ENCODE measurements around the gene HBG2. TPM values are rescaled to one million over a fixed set of nuclear protein-coding genes. Genes with fewer than 3 reads are reported as not detected.
"Not testable (repeated sequence)": the region's sequence is repeated elsewhere in the genome, so short reads cannot be mapped to it uniquely, and the experiment has no call there.

Gene HBG2
- total RNA-seq, 1 donor from 2014 or later = not detected

DNA sequence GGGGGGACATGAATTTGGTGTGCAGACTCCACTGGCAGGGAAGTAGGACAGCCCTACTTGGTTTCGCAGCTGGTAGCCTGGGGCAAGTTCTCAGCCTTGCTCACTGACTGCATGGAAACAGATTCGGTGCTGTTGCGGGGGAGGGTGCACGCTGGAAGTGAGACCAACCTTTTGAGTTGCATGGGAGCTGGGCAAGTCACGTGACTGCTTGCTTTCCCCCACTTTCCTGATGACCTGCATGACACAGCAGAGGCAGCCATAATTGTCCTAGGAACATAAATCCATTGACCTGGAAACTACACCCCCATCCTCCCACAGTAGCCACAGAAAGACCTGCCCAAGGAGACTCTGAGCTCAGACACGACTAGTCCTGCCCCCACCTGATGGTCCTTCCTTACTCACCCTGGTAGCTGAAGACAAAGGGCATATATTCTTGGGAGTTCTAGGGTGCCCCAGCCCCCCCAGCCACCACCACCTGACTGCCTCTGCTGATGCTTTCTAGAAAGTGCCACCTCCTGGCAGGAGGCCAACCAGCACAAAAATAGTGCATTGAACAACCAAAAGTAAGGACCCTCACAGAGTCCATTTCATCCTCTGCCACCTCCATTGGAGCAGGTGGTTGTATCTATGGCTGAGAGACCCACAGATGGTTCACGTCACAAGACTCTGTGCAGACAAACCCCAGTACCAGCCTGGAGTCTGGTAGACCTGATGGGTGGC is 4.1 kb upstream of the HBG2 start:
- Histone ChIP-seq H3K4me3 (no peak overlapping the region), H3K27me3 (no peaks in the 10 kb centered on the region), H3K27ac (no peak overlapping the region), H3K4me1 (no peaks in the 10 kb centered on the region), H3K9me3 (no peaks in the 10 kb centered on the region), H3K36me3 (no peaks in the 10 kb centered on the region)
- no peak for TF ChIP-seq CTCF (IDR thresholded peaks at IDR 0.05)
- intact Hi-C loops (cut with DNase I) = no loop called here
- DNase-seq (ENCODE audit: low spot score in 2 of 2) = no peak

- no peak for TF ChIP-seq CTCF (IDR thresholded peaks at IDR 0.05)
- intact Hi-C loops (cut with DNase I) = no loop called here
- Histone ChIP-seq H3K9me3 (no peaks in the 10 kb centered on the region), H3K27me3 (no peaks in the 10 kb centered on the region), H3K27ac (no peak overlapping the region), H3K4me3 (no peak overlapping the region), H3K4me1 (no peaks in the 10 kb centered on the region), H3K36me3 (no peaks in the 10 kb centered on the region)
- no peak for DNase-seq (ENCODE audit: low spot score in 2 of 2)
Measured at GRCh38 chr11:5257296-5257695, 2.7 kb upstream of the HBG2 start.

DNA sequence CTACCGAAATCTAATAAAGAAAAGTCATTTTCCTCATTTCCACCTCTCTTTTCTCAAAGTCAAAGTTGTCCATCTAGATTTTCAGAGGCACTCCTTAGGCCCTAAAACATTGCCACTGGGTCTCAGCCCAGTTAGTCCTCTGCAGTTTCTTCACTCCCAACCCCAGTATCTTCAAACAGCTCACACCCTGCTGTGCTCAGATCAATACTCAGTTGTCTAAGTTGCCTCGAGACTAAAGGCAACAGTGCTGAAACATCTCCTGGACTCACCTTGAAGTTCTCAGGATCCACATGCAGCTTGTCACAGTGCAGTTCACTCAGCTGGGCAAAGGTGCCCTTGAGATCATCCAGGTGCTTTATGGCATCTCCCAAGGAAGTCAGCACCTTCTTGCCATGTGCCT is 558 bp downstream of the HBG2 start:
- H3K9me3 ChIP-seq; H3K27me3 ChIP-seq; intact Hi-C loops (cut with DNase I); DNase-seq (ENCODE audit: low spot score in 2 of 2); H3K27ac ChIP-seq; H3K4me1 ChIP-seq; H3K36me3 ChIP-seq; H3K4me3 ChIP-seq: not testable (repeated sequence)

- H3K9me3 ChIP-seq; H3K4me1 ChIP-seq; H3K36me3 ChIP-seq; H3K4me3 ChIP-seq; DNase-seq (ENCODE audit: low spot score in 2 of 2); H3K27ac ChIP-seq; H3K27me3 ChIP-seq; intact Hi-C loops (cut with DNase I): not testable (repeated sequence)
Measured at GRCh38 chr11:5253440-5253839, 1.1 kb downstream of the HBG2 start.

DNA sequence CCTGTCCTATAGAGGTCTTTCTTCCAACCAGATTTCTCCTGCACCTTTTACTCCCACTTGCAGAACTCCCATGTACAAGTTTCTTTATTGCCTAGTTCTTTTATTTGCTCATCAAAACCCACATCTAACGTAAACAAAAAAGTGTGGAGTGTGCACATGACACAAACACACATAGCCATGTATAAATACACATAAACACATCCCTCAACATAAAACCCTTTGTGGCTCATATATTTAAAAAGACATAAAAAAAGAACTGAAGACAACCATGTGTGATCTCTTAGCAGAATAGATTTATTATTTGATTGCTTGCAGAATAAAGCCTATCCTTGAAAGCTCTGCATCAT is 1.7 kb downstream of the HBG2 start:
- H3K27ac ChIP-seq = no peak overlapping the region
- TF ChIP-seq CTCF (IDR thresholded peaks at IDR 0.05) = no peak
- H3K27me3 ChIP-seq = no peaks in the 10 kb centered on the region
- no peaks in the 10 kb centered on the region for H3K9me3 ChIP-seq
- H3K4me1 ChIP-seq = no peaks in the 10 kb centered on the region
- intact Hi-C loops (cut with DNase I) = no loop called here
- no peak overlapping the region for H3K4me3 ChIP-seq
- no peaks in the 10 kb centered on the region for H3K36me3 ChIP-seq
- no peak for DNase-seq (ENCODE audit: low spot score in 2 of 2)

- H3K36me3 ChIP-seq = no peaks in the 10 kb centered on the region
- no peaks in the 10 kb centered on the region for H3K9me3 ChIP-seq
- no peaks in the 10 kb centered on the region for H3K27me3 ChIP-seq
- H3K4me1 ChIP-seq = no peaks in the 10 kb centered on the region
- no peak for TF ChIP-seq CTCF (IDR thresholded peaks at IDR 0.05)
- no peak overlapping the region for H3K4me3 ChIP-seq
- no peak for DNase-seq (ENCODE audit: low spot score in 2 of 2)
- intact Hi-C loops (cut with DNase I) = no loop called here
- no peak overlapping the region for H3K27ac ChIP-seq
Measured at GRCh38 chr11:5252192-5252918, 2.2 kb downstream of the HBG2 start.

Measured in ascending aorta (tissue), 2 donors.